Astrocyte of the cerebellum (primary cell): ENCODE data around the gene SPRY2.

ENCODE experiments used
- DNase-seq: peaks from one replicate; pipeline ENCODE4 v3.0.0-alpha.2; 2011; ENCODE audit warnings: low read depth
- H3K4me3 ChIP-seq: 2 replicates; pipeline ENCODE4 v1.5.1; 2011; ENCODE audit warnings: mild to moderate bottlenecking, low read depth, low read length, moderate library complexity
- in situ Hi-C: cut with HindIII; loops from 2 replicates; pipeline ENCODE4 v1.10.0; 2017; ENCODE audit warnings: low sequenced_read_pairs
- TF ChIP-seq, protein P1 (sequence below): IDR thresholded peaks from 2 replicates; pipeline ENCODE4 v1.5.1; 2012; ENCODE audit warnings: low read length, low read depth, moderate library complexity, mild to moderate bottlenecking; ENCODE audit errors: missing control alignments

The SPRY2 gene

DNA sequence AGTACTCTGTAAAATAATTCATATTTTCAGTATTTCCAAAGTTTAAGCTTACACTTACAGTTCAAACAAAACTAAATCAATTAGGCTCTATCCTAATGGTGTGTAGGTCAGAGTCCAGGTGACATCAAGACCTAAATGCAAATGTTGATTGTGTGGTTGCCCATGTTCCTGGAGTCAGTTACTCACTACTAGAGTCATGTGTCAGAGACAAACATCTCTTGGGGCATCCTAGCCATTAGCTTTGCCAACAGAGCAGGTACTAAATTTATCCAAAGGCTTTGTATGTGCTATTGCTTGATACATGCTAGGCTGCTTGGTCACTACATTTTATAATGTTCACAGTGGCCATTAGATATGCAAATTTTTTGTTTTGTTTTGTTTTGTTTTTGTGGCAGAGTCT is 11.7 kb downstream of the SPRY2 start:
- H3K4me3 ChIP-seq: no peak overlapping the region
- TF ChIP-seq, protein P1, sequence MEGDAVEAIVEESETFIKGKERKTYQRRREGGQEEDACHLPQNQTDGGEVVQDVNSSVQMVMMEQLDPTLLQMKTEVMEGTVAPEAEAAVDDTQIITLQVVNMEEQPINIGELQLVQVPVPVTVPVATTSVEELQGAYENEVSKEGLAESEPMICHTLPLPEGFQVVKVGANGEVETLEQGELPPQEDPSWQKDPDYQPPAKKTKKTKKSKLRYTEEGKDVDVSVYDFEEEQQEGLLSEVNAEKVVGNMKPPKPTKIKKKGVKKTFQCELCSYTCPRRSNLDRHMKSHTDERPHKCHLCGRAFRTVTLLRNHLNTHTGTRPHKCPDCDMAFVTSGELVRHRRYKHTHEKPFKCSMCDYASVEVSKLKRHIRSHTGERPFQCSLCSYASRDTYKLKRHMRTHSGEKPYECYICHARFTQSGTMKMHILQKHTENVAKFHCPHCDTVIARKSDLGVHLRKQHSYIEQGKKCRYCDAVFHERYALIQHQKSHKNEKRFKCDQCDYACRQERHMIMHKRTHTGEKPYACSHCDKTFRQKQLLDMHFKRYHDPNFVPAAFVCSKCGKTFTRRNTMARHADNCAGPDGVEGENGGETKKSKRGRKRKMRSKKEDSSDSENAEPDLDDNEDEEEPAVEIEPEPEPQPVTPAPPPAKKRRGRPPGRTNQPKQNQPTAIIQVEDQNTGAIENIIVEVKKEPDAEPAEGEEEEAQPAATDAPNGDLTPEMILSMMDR: no peak
- in situ Hi-C loops: loop anchor here (25.0 kb wide), 1 partner anchor 542 kb away; no protein-coding TSS in a partner anchor
- no peak for DNase-seq

DNA sequence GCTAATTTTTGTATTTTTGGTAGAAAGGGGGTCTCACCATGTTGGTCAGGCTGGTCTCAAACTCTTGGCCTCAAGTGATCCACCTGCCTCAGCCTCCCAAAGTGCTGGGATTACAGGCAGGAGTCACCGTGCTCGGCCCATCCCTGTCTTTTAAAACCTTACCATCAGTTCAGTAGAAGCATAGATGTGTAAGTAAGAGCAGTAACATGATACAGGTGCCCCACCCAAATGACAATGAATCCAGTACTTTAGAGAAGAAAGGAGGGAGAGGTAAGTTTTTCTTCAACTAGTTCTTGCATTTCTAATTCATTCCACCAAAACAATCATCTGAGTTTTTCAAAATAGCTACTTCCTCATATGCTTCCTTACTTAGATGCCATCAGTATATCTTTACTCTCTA is 21.9 kb downstream of the SPRY2 start:
- DNase-seq: no peak
- H3K4me3 ChIP-seq: no peak overlapping the region
- TF ChIP-seq, protein P1: no peak
- in situ Hi-C loops: no loop called here

DNA sequence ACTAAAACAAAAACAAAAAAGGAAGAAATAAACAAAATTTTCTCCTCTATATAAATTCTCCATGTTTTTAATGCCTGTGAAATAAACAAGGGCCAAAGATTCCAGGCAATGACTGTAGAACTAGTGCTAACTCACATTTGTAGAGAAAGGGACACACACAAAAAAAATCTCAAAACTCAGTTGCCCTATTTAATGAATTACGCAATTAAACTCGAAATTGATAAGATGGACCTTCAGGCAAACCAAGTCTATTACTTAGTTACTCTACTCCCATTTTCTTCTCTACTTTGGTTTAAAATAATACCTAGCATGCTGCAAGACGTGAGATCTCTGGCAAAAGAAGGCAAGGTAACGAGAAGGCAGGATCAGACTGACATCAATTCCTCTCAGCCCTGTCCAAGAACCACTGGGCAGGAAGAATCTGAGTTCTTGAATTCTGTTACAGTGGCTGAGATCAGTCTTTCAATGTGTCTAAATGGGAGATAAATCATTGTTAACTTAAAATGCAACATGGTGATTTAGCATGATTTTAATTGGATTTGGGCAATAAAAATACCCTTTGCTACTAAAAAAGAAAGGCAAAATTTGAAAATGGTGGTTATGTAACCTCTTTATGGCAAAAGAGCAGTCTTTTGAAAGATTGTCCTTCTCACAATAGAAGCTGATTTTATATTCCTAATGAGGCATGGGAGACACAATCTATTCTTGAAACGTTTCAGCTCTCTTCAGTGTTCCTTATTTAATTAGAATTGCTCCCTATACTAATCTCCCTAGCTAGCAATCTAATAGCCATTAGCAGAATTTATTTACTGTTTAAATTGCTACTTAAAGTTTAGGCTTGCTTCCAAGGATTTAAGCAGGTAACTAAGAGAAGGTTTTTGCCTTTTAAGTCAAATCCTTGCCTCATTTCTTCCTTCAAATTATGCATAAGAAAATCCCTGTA is 25.9 kb downstream of the SPRY2 start:
- in situ Hi-C loops: no loop called here
- DNase-seq: no peak
- no peak overlapping the region for H3K4me3 ChIP-seq
- TF ChIP-seq, protein P1: no peak

DNA sequence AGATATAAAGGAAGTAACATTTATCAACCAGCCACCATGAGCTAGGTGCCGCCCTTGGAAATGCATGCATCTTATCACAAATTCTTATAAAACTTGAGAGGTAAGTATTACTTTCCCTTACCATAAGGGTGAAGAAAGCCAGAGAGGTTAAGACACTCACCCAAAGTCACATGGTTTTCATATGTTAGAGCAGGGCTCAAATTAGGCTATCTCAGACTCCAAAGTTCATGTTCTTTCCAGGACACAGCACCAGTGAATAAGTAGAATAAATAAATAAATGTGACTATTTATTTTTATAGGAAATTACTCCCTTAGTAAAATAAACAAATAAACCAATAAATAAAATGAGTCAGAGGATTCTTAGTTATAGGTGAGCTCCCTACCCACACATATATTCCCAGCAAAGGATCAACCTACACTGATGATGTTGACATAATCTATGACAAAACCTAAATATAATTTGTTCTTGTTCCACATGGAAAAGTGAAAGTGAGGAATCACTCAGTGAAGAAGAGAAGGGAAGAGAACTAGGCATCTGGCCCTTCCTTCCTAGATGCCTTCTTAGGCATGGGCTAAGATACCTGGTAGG is 27.2 kb downstream of the SPRY2 start:
- in situ Hi-C loops: no loop called here
- TF ChIP-seq, protein P1: no peak
- DNase-seq: no peak
- H3K4me3 ChIP-seq: no peak overlapping the region

DNA sequence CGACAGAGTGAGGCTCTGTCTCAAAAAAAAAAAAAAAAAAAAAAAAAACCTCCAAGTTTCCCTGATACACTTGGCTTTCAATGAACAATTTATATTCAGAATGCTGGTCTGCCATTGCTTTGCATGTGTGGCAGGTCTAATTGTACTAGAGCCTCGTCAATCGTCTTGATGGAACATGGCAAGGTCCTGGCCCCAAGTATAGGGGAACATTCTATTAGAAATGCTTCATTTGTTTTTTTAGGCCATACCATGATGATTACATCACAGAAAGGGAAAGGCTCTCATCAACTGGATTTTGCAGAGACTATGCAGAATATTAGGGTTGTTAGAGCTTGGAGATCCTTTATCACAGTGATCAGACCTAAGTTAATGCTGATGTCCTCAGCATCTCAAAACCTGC is 28.0 kb downstream of the SPRY2 start:
- no peak overlapping the region for H3K4me3 ChIP-seq
- DNase-seq: no peak
- in situ Hi-C loops: no loop called here
- TF ChIP-seq, protein P1: no peak

DNA sequence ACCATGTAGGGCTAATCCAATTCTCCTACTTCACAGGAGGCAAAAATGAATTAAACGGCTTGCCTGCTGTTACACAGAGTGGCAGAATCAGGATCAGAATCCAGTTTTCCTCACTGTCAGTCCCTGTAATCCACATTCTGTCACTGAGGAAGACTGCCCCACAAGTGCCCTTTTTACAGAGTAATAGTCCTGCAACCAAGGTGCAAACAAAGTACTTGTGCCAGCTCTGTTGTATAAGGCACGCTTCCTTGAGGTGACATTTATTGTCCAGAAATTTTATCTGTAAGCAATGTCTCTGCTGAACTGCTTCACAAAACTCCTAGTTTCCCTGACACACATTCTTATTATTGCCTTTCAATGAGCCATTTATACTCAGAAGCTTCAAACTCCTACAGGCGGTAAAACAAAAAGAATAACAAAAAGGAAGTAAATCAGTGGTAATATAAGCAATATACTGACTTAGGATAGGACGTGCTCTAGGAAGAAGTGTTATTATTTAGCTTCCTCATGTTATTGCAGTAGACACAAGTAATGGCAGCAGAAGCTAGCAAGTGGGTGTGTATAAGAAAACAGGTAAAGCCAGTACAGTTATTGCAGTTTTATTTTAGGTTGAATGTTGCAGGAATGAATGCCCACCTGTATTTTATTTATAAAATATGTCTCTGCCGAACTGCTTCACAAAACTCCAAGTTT is 28.8 kb downstream of the SPRY2 start:
- no peak for DNase-seq
- H3K4me3 ChIP-seq: no peak overlapping the region
- in situ Hi-C loops: no loop called here
- TF ChIP-seq, protein P1: no peak
